HL-60/S4 treated with phorbol 12-myristate 13-acetate at 8.2 ng/mL for 4 days and 3 days (cell line): ENCODE measurements around the gene SCGN.

Source experiments
- in situ Hi-C: fragments of 300-500 bp; cut with MboI; formaldehyde crosslinking; loops from 2 replicates; pipeline ENCODE4 v1.15.0; 2022; ENCODE audit warnings: low sequenced_read_pairs

SCGN gene

DNA sequence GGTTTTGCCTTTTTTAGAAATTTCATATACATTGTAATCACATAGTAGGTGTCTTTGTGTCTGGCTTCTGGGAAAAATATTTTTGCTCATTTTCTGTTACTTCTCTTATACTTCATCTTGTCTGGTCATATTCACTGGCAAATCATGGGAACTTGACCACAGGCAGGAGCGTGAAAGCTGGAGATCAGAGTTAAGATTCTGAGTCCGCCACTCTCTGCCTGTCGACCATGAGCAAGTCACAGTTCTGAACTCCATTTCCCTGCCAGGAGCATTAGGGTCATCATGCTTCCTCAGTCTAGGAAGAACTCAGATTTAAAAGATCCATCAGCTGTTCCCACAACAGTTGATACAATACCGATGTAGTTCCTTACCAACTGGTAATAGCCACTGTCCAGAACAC is 12.4 kb upstream of the SCGN start:
- in situ Hi-C loops = no loop called here

DNA sequence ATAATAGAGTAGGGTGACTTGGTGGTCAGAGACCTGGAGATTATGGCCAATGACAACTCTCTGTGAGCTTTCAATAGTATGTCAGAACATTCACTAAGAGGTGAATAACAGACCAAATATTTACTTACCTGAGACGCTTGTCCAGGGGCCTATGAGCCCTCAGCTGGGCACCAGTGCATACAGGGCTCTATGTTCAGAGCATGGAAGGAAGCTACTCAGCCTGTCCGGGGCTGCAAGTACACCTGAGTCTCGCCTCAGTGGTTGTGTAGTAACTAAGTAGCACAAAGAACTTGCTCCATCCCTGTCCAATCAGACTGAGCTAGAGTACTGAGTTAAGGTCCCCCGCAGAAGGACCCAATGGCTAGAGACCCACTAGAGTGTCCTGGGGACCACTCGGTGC is 11.6 kb upstream of the SCGN start:
- in situ Hi-C loops = no loop called here

DNA sequence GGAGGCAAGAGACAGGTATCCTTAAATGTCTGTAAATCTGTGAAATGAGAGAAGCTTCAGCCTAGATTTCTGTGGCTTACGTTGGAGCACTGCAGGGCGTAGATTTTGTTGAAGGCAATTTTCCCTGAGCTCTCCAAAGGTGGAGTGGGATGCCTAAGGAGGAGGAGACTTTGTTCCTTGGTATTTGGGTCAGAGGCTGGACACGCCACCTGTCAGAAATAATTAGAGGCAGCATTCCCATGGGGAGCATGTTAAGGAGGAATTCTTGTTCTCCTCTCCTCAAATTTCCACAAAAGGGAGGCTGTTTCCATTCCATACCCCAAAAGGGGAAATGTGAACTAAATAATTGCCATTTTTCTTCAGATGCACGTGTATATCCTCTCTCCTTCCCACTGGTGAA is 11.1 kb upstream of the SCGN start:
- in situ Hi-C loops = no loop called here

DNA sequence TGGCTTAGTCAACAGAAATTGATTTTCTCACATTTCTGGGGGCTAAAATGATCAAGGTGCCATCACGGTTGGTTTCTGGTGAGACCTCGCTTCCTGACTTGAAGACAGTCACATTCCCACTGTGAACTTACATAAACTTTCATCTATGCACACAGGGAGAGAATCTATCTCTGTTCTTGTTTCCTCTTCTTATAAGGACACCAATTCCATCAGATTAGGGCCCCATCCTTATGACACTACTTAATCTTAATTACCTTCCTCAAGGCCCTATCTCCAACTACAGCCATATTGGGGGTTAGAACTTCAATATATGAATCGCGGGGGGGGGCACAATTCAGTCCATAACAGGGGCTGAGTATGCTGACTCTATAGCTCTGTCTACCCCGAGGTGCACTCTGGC is 10.6 kb upstream of the SCGN start:
- in situ Hi-C loops = no loop called here

DNA sequence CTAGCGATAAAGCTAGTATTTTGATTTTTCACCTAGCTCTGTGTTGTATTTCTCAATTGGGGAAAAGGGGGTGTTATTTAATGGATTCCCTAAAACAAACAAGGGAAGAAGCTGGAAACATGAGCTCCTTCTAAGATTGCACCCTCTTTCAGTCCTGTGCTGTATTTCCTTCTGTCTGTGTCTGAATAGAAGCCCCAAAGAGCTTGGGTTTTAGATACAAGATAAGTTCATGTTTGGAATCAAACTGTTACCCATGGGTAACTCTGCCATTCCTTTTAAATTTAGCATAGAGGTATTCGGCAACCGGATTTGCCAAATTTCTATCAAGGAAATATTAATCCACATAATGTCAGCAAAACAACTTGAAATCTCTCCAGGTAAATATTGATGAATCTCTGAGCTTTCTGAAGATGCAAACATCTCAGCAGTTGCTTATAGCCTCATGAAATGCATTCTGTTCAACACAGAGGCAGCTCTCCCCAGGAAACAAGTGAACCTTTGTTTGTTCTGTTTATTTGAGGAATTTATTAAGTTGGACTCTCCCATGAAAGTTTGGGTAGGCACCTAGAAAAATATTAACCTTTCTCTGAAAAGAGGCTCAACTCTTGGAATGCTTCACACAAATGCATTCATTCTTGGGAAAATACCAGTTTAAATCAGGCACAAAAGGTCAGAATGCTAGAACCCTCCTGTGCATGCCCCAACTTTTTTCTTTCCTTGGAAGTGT is 9.9 kb upstream of the SCGN start:
- in situ Hi-C loops = no loop called here

DNA sequence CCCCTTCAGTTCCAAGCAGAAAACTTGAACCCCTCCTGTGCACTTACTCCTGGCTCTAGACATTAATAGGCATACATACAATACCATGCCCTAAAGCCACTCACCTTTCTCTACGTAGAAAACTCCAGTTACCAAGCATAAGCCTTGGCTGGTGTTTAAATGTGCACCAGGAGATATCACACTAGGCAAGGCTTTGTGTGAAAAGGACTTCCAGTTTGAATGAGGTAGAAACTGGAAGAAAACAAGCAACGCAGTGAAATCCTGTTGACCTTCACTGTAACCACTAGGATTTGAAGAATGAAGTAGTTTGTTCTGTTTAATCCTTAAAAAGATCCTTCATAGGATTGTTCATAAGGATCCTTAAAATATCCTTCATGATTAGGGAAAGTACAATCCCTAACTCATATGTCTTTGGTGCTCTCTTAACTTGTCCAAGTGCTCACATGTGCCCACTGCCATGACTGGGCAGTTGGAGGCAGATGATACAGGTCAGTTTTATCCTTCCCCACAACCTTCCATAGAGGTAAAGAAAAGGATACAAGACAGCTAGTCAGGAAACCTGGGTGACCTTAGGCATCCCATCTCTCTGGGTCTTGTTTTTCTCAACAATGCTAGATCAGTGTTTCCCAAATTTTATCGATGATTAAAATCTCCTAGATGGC is 9.2 kb upstream of the SCGN start:
- in situ Hi-C loops = no loop called here

DNA sequence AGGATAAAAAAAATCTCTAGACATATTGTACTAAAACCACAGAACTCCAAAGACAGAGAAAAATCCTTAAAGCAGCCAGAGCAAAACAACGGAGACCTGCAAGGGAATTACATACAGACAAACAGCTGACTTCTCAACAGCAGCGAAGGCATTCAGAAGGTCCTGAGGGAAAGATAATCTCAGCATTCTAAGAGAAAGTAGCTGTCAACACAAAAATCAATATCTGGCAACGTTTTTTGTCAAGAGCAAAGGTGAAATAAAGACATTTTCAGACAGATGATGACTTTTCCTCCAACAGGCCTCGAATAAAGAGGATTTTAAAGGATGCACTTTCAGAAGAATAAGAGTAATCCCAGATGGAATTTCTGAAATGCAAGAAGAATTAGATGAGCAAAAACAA is 6.1 kb upstream of the SCGN start:
- in situ Hi-C loops = no loop called here

DNA sequence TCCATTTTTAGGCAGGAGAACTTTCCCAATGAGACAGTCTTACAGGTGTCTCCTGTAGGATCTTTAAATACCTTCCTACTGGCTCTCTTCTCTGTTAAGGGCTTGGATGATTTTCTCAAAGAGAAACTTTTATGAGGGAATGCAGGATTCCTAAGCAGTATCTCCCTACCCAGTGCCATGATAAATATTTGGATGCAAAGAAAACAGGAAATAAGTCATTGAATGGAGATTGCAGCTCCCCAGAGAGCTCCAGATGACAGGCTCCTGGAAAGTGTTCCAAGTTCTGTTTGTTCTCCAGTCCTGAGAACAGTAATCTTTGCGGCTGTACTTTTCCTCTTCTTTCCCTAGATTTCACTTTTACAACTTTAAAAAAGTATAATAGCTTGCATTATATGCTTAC is 2.4 kb upstream of the SCGN start:
- in situ Hi-C loops = no loop called here

DNA sequence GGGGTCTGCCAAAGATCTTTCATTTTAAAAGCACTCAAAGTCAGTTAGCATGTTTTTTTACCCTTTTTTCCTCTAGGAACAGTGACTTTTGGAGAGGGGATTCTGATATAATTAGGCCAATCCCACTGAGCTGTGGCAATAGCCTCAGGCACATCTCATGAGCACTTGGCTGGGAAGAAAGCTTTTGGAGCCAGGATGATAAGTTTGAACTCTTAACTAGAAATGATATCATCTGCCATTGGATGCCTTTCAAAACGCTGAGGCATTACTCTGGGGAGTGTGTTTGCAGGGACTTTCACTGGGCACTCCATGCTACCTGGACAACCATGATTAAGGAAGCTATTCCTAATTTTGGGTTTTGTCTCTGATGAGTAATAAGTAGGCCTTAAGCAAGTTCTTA is 3.7 kb downstream of the SCGN start:
- in situ Hi-C loops = no loop called here

DNA sequence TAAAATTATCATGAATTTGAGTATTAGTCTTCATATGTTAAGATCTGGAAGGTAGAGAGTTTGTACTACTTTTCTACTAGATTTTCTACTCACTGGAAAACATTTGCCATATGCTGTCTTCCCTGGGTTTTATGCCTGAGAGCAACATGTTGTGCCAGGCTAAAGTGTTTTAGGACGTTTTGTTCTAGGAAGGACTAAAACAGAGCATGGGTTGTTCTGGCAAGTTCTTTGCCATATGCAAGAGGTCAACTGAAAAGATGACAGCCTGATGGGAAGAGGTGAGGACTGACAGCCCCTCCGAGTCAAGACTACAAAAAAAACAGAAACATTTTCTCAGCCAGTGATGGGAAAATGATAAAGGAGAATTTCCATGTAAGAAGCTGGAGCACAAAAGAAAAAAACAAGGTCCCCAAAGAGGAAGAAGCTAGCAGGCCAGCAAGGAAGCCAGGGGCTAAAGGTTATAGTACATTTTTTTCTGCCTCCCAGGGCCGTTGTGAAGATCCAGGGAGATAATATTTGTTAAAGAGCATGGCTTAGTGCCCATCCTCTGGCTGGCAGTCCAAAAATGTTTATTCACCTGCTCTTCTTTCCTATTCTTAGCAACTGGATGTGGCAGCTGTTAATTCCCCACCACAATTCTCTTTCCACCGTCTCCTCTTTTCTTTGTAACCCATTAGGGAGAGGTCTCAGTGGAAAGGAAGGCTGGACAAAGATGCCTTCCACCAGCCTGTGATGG is 7.8 kb downstream of the SCGN start:
- in situ Hi-C loops = no loop called here

DNA sequence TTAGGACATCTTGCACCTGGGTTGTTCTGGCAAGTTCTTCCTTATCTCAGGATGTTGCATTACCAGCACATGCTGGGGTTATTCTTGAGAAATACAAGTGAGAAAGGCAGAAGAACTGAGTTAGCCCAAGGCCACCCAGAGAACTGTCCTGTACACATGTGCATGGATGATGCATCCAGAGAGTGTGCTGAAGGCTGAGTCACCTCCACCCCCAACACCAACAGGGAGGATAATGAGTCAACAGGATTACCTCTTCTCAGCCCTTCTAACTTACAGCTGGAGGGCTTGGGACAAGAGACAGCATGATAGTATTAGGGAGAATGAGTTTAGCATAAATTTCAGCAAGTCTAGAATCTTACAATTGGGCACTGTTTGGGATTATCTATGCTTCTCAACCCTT is 8.5 kb downstream of the SCGN start:
- in situ Hi-C loops = no loop called here

DNA sequence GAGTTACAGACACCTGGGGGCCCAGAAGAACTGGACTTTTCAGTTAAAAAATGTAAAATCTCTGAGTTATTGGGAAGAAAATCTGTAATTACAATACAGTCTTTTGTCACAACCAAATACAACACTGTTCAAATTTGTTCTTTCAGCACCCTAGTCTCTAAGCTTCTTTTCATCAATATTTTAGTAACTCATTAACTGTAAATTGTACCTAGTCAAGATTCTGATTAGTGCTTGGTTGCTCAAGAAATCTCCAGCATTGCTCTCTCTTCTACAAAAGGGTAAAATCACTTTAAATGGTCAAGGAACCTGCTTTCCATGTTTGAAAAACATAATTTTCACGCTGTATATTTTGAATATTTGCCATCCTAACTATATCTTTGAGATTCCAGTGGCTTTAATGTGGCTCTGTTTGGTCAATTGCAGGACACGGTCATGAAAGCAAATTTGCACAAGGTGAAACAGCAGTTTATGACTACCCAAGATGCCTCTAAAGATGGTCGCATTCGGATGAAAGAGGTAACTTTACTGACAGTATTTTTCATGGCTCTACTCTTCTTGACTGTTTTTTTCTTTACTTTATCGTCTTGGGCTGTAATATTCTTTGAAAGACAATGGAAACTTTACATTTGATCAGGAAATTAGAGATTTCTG is 9.2 kb downstream of the SCGN start:
- in situ Hi-C loops = no loop called here

DNA sequence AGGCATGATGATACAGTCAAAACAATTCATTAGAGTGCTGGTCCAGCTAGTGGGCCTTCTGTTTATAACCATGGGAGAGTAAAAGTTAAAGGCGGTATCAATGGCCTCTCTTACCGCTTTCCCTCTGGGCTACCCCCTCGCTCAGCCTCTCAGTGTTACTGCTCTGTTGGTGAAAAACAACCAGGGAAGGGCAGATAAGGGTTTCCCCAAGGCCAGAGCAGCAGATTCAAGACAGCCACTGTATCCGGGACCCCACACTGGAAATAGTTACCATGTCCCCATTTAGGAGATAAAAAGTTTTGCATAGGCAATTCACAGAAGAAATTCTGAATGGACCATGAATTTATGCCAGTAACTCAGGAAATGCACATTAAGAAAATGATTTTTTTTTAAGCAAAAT is 13.4 kb downstream of the SCGN start:
- in situ Hi-C loops = no loop called here

DNA sequence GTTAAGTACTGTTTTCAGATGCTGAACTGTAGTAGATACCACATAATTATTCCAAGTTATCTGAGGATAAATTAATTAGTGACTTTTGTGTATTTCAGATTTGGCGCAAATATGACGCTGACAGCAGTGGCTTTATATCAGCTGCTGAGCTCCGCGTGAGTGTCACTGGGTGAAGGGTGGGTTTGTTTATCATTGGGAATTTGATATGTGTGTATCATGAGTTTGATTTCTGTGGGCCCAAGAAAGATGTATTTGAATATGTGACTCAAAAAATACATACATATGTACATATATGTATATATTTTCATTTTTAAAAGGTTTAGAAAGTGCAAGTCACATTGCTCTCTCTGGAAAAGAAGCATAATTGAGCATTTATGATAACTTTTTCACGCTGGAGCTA is 17.4 kb downstream of the SCGN start:
- in situ Hi-C loops = no loop called here

DNA sequence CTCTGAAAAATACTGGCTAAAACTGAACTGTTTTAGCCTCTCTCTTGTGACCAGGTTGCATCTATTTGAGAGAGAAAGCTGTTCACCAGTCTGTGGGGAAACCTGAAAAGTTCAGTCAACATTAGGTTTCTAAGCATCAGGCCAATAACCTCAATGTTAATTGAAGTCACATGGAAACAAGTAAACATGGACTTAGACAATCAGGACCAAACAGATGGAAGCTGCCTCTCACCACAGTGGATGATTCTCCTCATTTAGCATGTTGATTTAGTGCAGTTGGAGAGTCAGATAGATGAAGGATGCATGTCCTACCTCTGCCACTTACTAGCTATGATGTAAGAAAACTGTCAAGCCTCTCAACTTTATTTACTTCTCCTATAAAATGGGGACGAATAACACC is 18.2 kb downstream of the SCGN start:
- in situ Hi-C loops = no loop called here

DNA sequence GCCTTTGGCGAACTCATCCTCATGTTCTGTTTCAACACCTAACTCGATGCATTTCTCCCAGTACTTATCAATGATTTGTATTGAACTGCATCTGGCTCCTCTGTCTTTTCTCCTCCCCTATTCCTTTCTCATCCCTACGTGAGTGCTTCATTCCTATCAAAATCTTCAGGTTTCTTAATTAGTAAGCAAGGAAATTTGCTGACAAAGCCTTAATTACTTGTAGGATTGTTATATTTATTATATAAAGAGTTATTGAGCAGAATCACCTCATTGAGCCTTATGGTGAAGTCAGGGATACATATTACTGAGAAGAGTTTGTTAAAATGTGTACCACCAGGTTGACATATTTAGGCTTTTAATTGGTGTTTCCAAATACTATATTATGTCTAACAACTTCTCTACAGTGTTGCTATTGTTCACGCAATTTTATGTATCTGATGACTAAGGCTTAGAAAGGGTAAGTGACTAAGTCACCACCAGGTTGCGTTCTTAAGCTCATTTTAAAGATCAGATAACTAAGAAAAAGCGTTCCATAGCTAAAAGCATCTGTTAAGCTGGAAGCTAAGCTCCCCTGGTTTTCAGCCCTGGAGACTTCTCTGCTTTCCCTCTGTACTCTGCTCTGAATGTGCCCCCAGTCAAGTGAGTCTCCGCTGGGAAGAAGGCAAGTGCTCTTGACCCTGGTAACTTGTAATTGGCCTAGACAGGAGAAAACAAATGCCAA is 18.9 kb downstream of the SCGN start:
- in situ Hi-C loops = no loop called here

DNA sequence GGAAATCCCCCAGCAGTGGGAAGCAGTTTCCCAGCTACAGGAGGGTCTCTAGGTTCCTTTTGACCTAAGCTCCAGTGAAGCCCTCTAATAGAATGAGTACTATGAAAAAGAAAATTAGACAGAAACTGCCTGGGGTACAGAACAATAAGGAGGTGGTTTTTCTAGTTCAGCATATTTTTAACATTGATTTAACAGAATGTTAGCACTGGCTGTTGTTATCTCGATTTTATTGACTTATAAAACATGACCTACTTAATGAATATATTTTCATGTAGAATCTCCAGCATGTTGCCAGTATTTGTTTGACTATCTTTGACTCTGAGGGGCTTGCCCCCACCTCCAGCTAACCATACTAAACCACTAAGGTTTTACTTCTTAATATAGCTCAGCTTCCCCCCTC is 19.6 kb downstream of the SCGN start:
- in situ Hi-C loops = no loop called here

DNA sequence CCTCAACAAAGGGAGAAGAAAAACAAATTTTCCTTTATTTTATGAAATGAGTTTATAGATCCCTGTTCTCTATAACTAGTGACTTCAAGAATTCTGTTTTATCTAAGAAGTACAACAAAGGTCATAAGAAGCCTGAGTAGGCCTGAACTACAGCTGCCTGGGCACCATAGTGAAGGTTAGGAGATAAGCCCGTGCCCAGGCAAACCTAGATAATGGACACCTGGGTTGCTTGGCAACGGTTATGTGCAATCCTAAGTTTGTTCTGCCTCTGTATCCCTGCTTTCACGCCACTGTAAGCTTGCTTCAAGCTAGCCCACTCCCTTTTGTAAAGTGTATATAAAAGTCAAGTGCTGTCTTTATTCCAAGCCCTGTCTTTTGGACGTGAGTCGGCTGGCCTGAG is 23.2 kb downstream of the SCGN start:
- in situ Hi-C loops = no loop called here

DNA sequence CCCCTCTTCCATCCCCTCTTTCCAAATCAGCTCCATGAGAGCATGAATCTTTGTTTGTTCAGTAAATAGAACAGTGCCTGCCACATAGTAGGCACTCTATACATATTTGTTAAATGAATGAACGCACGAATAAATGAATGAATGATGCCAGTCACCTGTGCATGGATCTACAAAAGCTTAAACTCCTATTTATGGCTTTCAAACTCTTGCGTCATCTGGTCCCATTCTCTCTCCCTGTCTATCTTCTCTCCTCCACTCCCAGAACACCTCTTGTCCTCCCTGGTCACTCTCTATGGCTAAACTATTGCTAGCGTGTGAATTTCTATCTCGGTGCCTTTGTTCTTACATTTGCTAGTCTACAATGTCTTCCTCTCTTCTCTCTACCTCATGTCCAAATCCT is 24.8 kb downstream of the SCGN start:
- in situ Hi-C loops = no loop called here

DNA sequence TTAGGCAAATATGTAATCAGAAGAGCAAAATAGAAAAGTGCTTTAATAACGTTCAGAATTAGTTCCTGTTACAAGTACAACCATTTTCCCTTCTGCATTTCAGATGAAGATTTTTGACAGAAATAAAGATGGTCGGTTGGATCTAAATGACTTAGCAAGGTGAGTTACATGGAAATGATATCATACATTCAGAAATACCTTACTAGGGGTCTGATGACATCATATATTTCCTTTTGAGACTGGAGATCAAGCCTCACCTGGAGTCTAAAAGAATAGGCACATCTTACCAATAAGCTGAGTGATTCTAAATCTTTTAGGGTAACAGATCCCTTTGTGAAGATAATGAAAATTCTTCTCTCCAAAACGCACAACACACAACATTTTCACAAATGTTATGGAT is 29.8 kb downstream of the SCGN start:
- in situ Hi-C loops = no loop called here

DNA sequence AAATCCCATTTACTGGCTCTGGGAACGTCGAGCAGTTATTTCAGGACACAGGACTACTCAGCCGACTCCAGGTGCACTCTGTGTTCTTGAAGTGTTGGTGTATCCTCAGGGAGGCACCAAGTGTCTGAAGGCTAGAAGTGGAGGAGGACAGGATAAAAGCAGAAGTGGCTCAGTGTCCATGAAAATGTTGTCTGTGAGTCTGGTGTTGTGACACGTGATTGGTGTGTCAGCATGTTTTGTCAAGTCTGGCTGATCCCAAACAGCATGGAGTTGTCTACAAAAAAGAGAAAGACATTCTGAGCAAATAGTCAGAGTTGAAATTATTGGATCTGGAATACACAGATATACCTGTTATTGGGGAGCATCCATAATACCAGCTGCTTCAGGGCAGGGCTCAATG is 30.3 kb downstream of the SCGN start:
- in situ Hi-C loops = no loop called here
